NCI-H2081 treated with DMSO at 0.1 percent for 48 hours (cell line): ENCODE results near the gene CDKL4.
"Not testable (repeated sequence)": the region's sequence is repeated elsewhere in the genome, so short reads cannot be mapped to it uniquely, and the experiment has no call there.

Experiments
- DNase-seq: peaks from one replicate; lab custom pipeline; 2025; lab: John Stamatoyannopoulos, UW

Gene CDKL4

DNA sequence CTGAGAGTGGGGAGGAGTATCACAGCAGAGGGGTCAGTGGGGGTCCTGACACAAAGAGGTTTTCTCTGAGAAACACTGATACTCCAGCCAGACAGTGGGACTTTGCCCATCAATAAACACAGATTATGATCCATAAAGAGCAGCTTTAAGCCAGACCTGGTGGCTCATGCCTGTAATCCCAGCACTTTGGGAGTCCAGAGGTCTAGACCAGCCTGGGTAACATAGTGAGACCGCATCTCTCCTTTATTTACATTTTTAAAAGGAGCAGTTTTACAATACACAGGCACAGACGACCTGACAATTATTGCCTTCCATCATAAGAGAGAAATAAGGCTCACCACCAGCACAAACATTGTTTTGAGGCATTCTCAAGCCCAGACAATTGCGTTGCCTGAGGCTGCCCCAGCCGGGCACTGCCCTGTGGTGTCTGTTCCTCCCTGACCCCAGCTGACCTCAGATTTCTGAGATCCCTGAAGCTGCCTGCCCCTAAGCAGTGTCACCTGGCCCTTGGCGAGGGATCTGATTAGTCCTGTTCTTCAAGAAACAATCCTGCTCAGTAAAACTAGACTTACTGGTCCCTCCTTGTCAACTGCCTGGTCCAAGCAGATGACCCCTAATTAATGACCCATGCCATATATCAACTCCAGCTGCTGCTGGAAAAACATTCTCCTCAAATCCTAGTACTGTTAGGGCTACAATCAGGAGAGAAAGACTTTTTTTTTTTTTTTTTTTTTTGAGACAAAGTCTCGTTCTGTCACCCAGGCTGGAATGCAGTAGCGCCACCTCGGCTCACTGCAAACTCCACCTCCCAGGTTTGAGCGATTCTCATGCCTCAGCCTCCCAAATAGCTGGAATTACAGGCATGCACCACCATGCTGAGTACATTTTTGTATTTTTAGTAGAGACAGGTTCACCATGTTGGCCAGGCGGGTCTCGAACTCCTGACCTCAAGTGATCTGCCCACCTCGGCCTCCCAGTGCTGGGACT is 63.5 kb downstream of the CDKL4 start:
- DNase-seq: no peak

GRCh38 chr2:39178756-39179155 is 65.0 kb downstream of the CDKL4 start:
- DNase-seq: no peak

- DNase-seq: no peak
Measured at GRCh38 chr2:39176997-39177396, 66.8 kb downstream of the CDKL4 start.

GRCh38 chr2:39175026-39175812 is 68.6 kb downstream of the CDKL4 start:
- no peak for DNase-seq

- no peak for DNase-seq
Measured at GRCh38 chr2:39174022-39174421, 69.7 kb downstream of the CDKL4 start.

DNA sequence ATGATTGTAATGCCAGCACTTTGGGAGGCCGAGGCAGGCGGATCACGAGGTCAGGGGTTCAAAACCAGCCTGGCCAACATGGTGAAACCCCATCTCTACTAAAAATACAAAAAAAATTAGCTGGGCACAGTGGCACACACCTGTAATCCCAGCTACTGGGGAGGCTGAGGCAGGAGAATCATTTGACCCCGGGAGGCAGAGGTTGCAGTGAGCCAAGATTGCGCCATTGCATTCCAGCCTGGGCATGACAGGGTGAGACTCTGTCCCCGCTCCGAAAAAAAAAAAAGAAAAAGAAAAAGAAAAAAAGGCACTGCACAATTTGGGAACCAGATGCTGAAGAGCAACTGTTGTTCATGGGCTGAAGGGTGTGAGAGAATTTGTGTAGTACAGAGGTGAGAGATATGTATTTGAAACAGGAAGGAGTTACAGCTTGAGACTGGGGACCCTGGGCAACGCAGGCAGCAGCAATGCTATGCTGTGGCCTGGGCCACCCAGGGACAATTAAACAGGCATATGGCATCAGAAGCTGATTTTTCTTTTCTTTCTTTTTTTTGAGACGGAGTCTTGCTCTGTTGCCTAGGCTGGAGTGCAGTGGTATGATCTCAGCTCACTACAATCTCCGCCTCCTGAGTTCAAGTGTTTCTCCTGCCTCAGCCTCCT is 71.6 kb downstream of the CDKL4 start:
- not testable (repeated sequence) for DNase-seq

GRCh38 chr2:39171621-39172020 is 72.1 kb downstream of the CDKL4 start:
- DNase-seq: no peak

GRCh38 chr2:39164089-39164488 is 79.7 kb downstream of the CDKL4 start:
- no peak for DNase-seq

- DNase-seq: no peak
Measured at GRCh38 chr2:39160982-39161381, 82.8 kb downstream of the CDKL4 start.

DNA sequence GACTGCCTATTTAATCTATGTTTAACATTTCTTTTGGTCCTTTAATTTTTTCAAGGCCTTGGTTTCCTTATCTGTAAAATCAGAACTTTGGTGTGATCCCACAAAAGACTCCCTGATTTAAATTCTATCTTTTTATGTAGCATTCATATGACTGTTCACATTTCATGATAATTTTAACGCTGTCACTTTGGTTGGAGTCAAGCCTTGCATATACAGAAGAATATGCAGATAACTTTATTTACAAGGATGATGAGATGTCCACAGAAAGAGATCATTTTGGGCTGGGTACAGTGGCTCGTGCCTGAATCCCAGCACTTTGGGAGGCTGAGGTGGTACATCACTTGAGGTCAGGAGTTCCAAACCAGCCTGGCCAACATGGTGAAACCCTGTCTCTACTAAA is 84.5 kb downstream of the CDKL4 start:
- DNase-seq: no peak

- no peak for DNase-seq
Measured at GRCh38 chr2:39158351-39158750, 85.4 kb downstream of the CDKL4 start.

GRCh38 chr2:39156846-39157245 is 86.9 kb downstream of the CDKL4 start:
- no peak for DNase-seq

DNA sequence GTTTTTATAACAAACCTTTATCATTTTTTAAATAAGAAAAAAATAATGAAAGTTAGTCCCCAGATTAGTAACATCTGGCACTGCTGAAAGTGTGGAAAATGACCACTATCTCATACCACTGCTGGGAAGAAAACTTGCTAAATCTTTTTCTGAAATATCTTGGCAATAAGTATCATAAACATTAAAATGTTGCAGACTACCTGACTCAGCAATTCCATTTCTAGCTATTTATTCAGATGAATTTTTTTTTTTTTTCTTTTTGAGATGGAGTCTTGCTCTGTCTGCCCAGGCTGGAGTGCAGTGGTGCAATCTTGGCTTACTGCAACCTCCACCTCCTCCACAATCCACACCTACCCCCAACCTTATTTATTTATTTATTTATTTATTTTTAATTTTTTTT is 87.7 kb downstream of the CDKL4 start:
- no peak for DNase-seq

DNA sequence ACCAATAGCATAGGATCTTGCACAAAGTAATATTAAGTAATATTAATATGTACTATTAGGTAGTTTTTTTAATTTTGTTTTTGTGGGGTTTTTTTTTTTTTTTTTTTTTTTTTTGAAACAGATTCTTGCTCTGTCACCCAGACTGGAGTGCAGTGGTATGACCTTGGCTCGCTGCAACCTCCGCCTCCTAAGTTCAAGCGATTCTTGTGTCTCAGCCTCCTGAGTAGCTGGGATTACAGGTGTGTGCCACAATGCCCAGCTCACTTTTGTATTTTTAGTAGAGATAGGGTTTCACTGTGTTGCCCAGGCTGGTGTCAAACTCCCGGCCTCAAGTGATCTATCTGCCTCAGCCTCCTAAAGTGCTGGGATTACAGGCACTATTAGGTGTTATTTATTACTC is 88.2 kb downstream of the CDKL4 start:
- not testable (repeated sequence) for DNase-seq

DNA sequence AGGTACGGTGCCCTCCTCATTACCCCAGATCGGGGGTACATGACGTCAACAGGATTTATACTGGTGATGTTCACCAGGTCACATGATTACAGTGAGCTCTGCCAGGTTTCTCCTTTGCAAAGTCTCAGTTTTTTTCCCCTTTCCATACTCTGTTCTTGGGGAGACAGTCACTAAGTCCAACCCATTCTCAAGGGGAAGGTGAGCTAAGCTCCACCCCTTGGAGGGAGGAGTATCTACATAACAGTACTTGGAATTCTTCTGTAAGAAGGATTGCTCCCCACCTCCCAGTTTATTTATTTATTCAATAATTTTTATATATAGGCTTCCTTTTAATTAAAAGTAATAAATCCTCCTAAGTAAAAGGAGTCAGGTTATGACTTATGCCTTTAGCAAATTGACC is 88.8 kb downstream of the CDKL4 start:
- DNase-seq: no peak

DNA sequence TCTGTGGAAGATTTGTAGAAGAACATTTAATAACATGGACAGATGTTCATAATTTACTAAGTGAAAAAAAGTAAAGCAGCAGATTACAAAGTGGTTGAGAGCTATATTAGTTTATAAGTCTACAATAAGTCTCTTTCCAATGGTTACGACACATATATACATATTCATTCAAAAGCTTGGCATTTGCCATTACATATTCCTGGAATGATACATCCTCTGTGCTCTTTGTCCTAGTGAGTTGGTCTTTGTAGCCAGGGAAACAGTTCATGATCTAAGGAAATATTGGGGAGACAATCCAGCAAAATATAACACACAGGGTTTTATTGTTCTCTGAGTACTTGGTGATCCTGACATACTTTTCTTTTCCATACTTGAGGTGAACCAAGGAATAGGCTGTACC is 90.5 kb downstream of the CDKL4 start:
- DNase-seq: no peak

DNA sequence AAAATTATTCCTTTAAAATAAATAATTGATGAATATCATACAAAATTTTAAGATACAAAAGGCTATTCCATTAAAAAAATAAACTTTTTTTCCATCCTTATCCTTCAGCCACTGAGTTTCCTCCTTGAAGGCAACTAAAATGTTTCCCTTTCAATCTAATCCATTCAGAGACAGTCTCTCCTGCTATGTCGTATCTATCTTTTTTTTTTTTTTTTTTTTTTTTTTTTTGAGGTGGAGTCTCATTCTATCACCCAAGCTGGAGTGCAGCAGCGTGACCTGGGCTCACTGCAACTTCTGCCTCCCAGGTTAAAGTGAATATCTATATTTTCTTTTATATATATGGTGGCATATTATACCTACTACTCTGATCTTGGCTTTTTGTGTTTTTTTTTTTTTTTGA is 91.3 kb downstream of the CDKL4 start:
- DNase-seq: no peak

GRCh38 chr2:39150890-39151497 is 92.8 kb downstream of the CDKL4 start:
- DNase-seq: no peak

- DNase-seq: no peak
Measured at GRCh38 chr2:39150102-39150562, 93.6 kb downstream of the CDKL4 start.

DNA sequence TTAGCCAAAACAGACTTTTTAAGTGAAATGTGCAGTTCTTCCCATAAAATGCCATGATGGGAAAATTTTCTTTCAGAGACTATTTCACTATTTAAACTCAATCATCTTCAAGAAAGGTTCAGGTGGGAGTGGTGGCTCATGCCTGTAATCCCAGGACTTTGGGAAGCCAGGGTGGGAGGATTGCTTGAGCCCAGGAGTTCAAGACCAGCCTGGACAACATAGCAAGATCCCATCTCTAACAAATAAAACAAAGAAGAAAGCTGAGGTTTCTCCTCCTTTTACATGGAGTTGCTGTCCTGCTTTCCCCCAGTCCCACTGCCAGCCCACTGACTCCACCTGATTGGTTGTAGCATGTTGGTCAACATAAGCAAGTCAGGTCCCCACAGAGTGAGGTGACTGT is 97.1 kb downstream of the CDKL4 start:
- DNase-seq: no peak

- no peak for DNase-seq
Measured at GRCh38 chr2:39145906-39146421, 97.8 kb downstream of the CDKL4 start.

DNA sequence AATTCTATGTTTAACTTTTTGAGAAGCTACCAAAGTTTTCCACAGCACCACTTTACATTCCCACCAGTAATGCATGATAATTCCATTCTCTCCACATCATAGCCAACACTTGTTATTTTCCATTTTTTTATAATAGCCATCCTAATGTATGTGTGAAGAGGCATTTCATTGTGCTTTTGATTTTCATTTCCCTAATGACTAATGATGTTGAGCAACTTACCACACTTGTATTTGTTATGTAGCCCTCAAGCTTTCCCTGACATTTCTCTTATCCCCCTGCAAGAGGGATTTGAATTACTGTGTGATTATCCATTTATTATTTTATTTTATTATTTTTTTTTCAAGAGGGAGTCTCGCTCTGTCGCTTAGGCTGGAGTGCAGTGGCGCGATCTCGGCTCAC is 99.4 kb downstream of the CDKL4 start:
- no peak for DNase-seq
